HG03469 (cell line): ENCODE measurements around the gene CLEC12A.
"Not testable (repeated sequence)": the region's sequence is repeated elsewhere in the genome, so short reads cannot be mapped to it uniquely, and the experiment has no call there.

Source experiments
- ATAC-seq: cut with Tn5 transposase; IDR thresholded peaks from one replicate; pipeline ENCODE4 v1.9.1; 2021; ENCODE audit warnings: mild to moderate bottlenecking, moderate library complexity, moderate number of reproducible peaks; ENCODE audit not compliant: unreplicated experiment

Gene CLEC12A

DNA sequence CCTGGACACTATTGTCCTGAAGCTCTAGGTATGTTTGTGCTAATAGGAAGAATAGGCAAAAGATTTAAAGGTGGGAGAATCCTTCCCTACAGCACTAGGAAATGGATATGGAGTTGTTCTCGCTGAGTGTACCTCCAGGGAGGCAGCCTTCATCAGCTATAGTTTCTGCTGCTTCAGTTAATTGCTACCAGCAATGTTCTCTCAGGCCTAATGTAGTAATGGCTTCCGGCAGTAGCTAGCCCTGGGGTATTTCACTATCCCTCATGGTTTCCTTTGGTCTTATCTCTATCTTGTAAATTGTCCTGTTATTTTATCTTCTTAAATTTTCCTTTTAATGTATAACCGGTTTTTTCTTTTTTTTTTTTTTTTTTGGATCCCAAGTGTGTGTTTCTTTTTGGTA, 9.3 kb upstream of the CLEC12A start:
- ATAC-seq = no peak

DNA sequence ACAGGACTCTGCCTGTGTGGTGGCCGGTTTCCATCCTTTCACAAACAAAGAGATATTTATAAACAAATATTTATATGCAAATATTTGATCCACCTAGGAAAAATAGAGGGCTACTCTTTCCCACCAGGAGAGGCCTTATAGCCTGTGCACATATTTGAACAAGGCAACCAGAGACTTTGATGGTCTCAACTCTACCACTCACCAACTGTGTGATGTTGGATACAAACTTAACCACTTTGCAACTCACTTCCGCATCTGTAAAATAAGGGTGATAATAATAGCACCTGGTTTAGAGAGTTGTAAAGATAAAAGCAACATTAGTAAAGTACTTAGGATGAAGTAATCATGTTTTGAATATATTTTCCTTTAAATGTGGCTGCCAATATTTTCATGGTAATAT, 1.5 kb upstream of the CLEC12A start:
- ATAC-seq = no peak

DNA sequence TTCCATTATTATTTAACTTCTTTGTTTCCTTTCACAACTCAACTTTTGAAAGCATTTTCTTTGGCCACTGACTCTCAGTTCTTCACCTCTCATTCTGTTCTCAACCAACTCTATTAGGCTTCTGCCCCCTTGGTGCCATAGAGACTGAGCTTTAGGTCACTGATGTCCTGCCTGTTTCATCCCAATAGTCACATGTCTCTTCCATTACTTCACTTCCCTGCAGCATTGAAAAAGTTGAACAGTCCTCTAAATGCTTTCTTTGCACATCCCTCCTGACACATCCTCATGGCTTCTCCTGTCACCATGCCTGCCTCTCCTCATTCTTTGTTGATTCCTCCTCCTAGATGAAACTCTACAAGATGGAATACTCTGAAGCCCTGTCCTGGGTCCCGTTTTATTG, 2.7 kb downstream of the CLEC12A start:
- no peak for ATAC-seq

DNA sequence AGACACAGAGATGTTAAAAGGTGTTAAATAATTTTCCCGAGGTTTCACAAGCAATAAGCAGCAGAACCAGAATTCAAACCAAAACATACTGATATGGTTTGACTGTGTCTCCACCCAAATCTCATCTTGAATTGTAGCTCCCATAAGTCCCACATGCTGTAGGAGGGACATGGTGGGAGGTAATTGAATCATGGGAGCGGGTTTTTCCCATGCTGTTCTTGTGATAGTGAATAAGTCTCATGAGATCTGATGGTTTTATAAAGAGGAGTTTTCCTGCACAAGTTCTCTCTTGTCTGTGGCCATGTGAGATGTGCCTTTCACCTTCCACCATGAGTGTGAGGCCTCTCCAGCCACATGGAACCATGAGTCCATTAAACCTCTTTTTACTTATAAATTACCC, 3.5 kb downstream of the CLEC12A start:
- ATAC-seq = not testable (repeated sequence)

DNA sequence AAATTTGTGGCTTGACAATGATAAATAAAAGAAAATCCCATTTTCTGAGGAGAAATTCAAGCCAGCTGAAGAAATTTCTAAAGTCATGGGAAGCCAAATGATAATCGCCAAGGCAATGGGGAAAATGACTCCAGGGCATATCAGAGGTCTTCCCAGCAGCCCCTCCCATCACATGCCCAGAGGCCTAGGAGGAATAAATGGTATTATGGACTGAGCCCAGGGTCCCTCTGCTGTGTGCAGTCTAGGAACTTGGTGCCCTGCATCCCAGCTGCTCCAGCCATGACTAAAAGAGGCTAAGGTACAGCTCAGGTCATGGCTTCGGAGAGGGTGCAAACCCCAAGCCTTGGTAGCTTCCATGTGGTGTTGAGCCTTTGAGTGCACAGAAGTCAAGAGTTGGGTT, 4.4 kb downstream of the CLEC12A start:
- no peak for ATAC-seq

DNA sequence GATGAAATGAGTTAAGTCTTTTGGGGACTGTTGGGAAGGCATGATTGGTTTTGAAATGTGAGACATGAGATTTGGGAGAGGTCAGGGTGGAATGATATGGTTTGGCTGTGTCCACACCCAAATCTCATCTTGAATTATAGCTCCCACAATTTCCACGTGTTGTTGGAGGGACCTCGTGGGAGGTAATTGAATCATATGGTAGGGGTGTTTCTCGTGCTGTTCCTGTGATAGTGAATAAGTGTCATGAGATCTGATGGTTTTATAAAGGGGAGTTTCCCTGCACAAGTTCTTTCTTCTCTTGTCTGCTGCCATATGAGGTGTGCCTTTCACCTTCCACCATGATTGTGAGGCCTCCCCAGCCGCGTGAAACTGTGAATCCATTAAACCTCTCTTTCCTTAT, 5.4 kb downstream of the CLEC12A start:
- not testable (repeated sequence) for ATAC-seq

DNA sequence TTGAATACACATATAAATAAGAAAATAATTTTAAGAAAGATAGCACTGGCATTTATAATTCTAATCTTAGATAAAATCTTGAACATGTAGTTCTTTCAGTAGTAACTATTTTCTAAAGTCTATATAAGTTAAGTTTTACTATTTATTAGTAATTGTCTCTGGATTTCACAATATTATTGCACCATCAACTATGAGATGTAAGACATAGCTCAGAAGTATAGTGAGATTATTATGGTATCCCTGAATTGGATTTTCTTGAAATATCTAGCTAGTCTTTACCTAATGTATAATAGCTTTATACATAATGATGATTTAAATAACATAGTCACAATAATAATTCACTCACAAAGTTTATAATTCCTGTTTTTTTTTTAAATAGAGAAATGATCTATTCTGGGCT, 6.7 kb downstream of the CLEC12A start:
- no peak for ATAC-seq

DNA sequence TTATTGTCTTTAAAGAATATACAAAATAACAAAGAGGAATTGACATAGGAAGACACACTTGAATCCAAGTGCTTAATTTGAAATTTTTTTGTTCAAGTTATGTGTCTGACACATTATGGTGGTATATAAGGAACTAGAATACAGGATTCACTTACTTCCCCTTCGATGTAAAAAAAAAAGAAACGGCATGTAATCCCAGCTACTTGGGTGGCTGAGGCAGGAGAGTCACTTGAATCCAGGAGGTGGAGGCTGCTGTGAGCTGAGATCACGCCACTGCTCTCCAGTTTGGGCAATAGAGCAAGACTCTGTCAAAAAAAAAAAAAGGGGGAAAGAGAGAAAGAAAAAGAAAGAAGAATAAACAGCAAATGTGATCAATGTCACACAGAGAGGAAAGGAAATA, 8.9 kb downstream of the CLEC12A start:
- ATAC-seq = no peak

- no peak for ATAC-seq
Measured at GRCh38 chr12:9991876-9992275, 20.7 kb downstream of the CLEC12A start.

GRCh38 chr12:9992296-9992695, 21.1 kb downstream of the CLEC12A start:
- no peak for ATAC-seq

DNA sequence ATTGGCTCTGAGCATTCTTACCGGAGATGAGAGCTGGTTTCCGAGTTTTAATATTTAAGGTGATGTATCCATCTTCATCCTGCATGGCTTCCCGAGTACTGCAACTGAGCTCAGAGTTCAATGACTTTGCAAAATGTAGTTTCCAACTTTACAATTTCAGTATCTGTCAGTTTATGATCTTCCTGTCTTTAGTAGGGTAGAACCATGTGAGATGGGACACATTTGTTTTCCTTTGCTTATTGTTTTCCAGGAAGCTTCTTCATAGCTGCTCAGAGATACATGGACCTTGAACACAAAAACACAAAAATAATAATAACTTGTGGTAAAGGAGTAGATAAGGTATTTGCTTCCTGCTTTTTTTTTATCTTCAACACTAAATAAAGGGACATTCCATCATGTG, 27.8 kb downstream of the CLEC12A start, which contains the start of gene CLEC1B:
Gene CLEC1B, minus strand, starts transcription at position 106 of the 400 bp plus-strand sequence. Its CDS starts 21 bp downstream, at position 85.
- ATAC-seq = no peak

DNA sequence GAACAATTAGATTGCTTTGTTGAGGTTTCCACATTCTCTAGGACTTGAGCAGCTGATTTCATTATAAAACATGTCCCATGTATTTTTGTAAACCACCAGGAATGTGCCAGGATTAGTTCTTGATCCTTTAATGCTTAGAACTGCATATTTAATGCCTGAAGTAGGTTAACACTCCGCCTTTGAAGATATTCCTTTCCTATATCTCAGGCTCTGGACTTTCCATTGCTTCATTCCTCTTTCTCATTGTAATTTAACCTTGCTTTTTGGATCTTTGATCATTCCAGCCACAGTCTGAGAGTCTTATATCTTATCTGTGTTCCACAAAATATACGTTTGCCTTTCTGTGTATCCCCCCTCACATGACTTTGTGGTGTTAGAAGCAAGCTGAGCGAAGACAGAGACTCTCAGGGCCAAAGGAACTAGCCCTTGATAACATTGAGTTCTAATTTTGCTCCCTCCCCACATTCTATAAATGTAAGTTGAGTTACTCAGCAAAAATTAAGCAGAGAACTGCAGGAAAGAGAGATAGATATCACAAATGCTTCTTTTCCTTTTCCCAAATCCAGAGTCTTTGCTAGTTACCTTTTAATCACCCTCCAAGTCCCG, 30.1 kb downstream of the CLEC12A start:
- no peak for ATAC-seq

DNA sequence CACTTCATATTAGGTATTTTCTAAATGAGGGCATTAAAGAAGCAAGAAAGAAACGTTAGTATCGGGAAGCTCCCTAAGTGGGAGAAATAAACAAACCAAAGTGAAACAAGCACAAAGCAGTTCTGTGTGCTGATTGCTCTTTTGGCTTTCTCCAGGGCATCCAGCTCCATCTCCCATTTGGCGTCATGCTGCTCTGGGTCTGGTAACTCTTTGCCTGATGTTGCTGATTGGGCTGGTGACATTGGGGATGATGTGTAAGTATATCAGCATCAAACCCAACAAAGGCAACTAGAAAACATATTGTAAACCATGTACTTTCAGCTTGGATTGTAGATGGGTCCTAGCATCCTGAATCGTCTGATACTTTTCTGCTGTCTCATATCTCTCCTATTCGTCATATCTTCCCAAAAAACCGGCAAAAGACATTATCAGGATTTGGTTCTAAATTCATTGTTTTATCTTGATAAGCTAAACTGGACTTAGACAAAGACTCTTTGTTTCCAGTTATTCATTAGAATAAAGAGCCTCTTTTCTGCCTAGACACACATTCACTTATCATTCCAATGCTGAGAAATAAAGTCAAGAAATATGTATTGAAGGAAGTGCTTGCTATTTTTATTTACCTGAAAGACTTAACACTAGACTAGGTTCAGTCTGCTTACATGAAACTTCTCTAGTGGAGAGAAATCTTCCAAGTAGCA, 41.6 kb downstream of the CLEC12A start:
- no peak for ATAC-seq

DNA sequence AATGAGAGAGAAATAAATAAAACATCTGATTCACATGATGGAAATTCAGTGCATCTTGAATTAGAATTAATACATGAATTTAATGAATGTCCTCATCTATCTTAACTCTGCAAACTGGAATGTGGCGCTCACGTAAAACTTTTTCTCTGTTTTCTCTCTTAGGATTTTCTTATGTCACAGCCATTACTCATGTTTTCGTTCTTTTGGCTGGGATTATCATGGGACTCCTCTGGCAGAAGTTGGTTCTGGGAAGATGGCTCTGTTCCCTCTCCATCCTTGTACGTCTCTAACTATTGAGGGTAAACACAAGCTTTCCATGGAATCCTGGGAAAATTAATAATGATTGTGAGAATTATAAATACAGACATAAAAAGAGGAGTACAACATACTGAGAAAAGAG, 44.2 kb downstream of the CLEC12A start:
- no peak for ATAC-seq

DNA sequence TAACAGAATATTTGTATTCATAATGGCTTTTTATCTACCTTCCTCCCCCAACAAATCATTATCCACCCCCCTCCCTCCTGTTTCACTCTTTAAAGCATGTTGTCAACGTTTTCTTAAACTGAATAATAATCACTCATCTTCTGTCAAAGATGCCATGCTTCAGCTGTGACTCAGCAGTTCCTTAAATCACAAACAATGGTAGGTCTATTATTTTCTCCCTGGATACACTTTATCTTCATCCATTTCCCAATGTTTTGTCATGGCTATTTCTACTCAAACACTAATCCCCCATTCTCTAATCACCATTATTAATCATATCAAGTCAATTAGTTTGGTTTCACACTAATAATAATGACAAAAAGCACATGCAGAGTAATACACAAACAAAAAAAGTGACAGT, 45.7 kb downstream of the CLEC12A start:
- ATAC-seq = no peak

- no peak for ATAC-seq
Measured at GRCh38 chr12:10018386-10018785, 47.2 kb downstream of the CLEC12A start.

GRCh38 chr12:10021342-10021741, 50.1 kb downstream of the CLEC12A start:
- ATAC-seq = no peak

- no peak for ATAC-seq
Measured at GRCh38 chr12:10025236-10025635, 54.0 kb downstream of the CLEC12A start.

DNA sequence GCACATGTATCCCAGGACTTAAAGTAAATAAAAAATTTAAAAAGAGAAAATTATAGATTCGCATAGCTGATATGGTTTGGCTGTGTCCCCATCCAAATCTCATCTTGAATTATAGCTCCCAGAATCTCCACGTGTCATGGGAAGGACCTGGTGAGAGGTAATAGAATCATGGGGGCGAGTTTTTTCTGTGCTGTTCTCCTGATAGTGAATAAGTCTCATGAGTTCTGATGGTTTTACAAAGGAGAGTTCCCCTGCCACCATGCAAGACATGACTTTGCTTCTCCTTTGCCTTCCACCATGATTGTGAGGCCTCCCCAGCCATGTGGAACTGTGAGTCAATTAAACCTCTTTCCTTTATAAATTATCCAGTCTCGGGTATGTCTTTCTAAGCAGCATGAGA, 55.5 kb downstream of the CLEC12A start:
- not testable (repeated sequence) for ATAC-seq

GRCh38 chr12:10027311-10027710, 56.1 kb downstream of the CLEC12A start:
- no peak for ATAC-seq

- ATAC-seq = no peak
Measured at GRCh38 chr12:10027721-10028120, 56.5 kb downstream of the CLEC12A start.

DNA sequence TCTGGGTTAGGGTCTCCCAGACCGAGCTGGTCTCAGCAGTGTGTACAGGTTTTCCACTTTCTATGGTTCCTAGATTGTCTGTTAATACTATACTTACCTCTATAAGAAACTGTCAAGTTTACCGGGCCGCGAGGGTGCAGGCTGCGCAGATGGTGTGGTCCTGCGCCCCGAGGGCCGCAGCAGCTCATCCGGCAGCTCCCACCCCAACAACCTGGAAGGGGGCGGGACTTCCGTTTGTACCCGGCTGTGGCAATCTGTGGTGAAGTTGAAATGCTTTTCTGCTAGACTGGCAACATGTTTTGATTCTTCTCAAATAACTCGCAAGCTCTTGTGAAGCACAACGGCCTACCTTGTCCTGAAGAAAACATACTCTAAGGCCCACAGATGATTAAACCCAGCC, 59.2 kb downstream of the CLEC12A start, which contains the start of gene CLEC9A:
Gene CLEC9A, plus strand, starts transcription at position 237 of the 400 bp plus-strand sequence. CDS start 22,006 bp downstream, outside the sequence.
- no peak for ATAC-seq

DNA sequence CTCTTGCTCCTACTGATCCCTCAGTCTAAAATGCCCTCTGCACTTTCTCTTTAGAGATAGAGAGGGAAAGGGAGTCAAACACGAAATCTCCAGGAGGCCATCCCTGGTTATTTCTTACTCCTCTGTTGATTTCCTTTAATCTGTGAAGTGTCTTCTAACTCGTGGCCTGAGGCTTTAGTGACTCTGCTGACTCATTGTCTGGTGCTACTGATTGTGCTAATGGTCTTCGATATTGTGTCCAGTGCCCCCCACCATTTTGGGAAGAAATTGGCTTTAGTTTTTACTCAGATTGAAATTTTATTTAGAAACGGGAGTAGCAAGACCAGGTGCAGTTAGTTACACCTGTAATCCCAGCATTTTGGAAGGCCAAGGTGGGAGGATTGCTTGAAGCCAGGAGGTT, 60.1 kb downstream of the CLEC12A start:
- no peak for ATAC-seq
